Measurements from ENCODE around the gene LMX1B. TPM values are rescaled to one million over a fixed set of nuclear protein-coding genes. Genes with fewer than 3 reads are reported as not detected.

LMX1B gene
- total RNA-seq, 1 experiment from 2014 or later: not detected

DNA sequence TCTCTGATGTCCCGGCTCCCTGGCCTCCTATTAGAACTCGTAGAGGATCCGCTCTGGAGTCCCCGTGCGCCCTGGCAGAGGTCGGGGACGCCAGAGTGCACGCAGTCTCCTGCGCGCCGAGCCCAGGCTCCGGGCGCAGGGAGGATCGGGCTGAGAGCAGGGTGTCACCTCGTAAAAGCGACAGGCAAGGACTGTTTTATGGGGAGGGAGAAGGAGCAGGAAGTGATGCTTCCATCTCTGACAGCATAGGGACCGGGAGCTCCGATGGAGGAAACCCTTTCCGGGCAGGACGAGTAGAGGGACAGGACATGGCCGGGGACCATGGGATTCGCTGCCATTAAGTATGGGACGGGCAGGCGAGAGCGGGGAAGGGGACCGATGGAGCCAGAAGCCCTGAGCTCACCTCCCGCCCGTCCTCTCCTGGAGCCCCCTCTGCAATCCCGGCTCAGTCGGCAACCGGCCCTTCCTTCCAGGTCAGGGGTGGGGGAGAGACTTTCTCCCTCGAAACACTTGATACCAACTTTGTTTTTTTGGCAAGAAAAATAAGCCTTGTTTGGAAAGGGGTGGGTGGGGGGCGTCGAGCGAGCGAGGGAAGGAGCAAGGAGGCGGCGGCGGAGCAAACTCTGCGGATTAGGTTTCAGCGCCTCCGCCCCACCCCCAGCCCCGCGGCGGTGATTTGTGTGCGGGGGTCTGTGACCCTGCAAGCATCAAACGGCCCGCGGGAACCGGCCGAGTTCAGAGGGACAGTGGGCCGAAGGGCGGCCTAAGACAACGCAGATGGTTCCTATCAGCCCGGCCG lies 12.6 kb downstream of the LMX1B start:
- H3K4me3 ChIP-seq (ENCODE audit: low read depth, low read length, poor library complexity, severe bottlenecking): peak overlapping the region; percentile 15
- peaks cover 98% of the 10 kb centered on the region for H3K27me3 ChIP-seq (replicated peaks; ENCODE audit: insufficient read depth, low read depth, low read length, poor library complexity)
- ChIA-PET CTCF (interaction anchor here (0.5 kb wide), 1 partner anchor 75 kb away, joined by 4 read pairs; no protein-coding TSS in a partner anchor), POLR2A (ENCODE audit: low non-redundant PET) (no interaction called here)
- no peaks in the 10 kb centered on the region for H3K36me3 ChIP-seq (ENCODE audit: insufficient read depth, low read length, poor library complexity, severe bottlenecking)
- peak; percentile 27 for DNase-seq (ENCODE audit: low spot score)
- no peak overlapping the region for H3K27ac ChIP-seq (ENCODE audit: low read depth, low read length, poor library complexity, severe bottlenecking)
- no TSS peak for BruUV-seq (replicated peaks)
- intact Hi-C loops (cut with micrococcal nuclease; ENCODE audit: unreplicated experiment): no loop called here
- H3K9me3 ChIP-seq (ENCODE audit: low read depth, low read length, poor library complexity, severe bottlenecking): no peaks in the 10 kb centered on the region
- TF ChIP-seq, protein P1, sequence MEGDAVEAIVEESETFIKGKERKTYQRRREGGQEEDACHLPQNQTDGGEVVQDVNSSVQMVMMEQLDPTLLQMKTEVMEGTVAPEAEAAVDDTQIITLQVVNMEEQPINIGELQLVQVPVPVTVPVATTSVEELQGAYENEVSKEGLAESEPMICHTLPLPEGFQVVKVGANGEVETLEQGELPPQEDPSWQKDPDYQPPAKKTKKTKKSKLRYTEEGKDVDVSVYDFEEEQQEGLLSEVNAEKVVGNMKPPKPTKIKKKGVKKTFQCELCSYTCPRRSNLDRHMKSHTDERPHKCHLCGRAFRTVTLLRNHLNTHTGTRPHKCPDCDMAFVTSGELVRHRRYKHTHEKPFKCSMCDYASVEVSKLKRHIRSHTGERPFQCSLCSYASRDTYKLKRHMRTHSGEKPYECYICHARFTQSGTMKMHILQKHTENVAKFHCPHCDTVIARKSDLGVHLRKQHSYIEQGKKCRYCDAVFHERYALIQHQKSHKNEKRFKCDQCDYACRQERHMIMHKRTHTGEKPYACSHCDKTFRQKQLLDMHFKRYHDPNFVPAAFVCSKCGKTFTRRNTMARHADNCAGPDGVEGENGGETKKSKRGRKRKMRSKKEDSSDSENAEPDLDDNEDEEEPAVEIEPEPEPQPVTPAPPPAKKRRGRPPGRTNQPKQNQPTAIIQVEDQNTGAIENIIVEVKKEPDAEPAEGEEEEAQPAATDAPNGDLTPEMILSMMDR (conservative IDR thresholded peaks at IDR 0.05; ENCODE audit: low read depth, low read length): no peak
- TF ChIP-seq EZH2 (IDR thresholded peaks at IDR 0.05; ENCODE audit: borderline replicate concordance, low read depth, low read length, poor library complexity, severe bottlenecking): peak; percentile 68
- H3K4me1 ChIP-seq (ENCODE audit: insufficient read depth, low read length, poor library complexity, severe bottlenecking): peaks cover 12% of the 10 kb centered on the region

DNA sequence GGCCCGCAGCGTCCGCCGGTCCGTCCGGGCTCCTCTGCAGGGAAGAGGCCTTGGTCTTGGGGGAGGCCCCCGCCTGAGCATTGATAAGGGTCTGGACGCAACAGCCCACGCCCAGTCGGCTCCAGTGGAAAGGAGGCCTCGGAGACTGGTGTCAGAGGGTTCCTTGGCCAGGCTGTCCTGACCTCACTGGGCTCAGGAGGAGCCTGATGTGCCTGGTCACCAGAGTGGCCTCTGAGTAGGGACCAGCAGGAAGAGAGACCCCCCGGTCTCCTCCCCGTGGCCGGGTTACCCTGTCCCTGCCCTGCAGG lies 13.2 kb downstream of the LMX1B start:
- POLR2A ChIA-PET (ENCODE audit: low non-redundant PET): no interaction called here
- intact Hi-C loops (cut with micrococcal nuclease; ENCODE audit: unreplicated experiment): no loop called here

GRCh38 chr9:126628146-126628545 lies 14.4 kb downstream of the LMX1B start:
- Histone ChIP-seq H3K4me1 (ENCODE audit: insufficient read depth, low read length, poor library complexity, severe bottlenecking) (peaks cover 12% of the 10 kb centered on the region), H3K36me3 (ENCODE audit: insufficient read depth, low read length, poor library complexity, severe bottlenecking) (no peaks in the 10 kb centered on the region), H3K27ac (ENCODE audit: low read depth, low read length, poor library complexity, severe bottlenecking) (no peak overlapping the region), H3K27me3 (replicated peaks; ENCODE audit: insufficient read depth, low read depth, low read length, poor library complexity) (peaks cover 97% of the 10 kb centered on the region), H3K9me3 (ENCODE audit: low read depth, low read length, poor library complexity, severe bottlenecking) (no peaks in the 10 kb centered on the region), H3K4me3 (ENCODE audit: low read depth, low read length, poor library complexity, severe bottlenecking) (no peak overlapping the region)
- ChIA-PET POLR2A (ENCODE audit: low non-redundant PET) (no interaction called here), CTCF (no interaction called here)
- BruUV-seq (replicated peaks): no TSS peak
- intact Hi-C loops (cut with micrococcal nuclease; ENCODE audit: unreplicated experiment): no loop called here
- DNase-seq (ENCODE audit: low spot score): no peak
- TF ChIP-seq, protein P1 (conservative IDR thresholded peaks at IDR 0.05; ENCODE audit: low read depth, low read length): no peak
- TF ChIP-seq EZH2 (IDR thresholded peaks at IDR 0.05; ENCODE audit: borderline replicate concordance, low read depth, low read length, poor library complexity, severe bottlenecking): no peak

More for the DNA sequence above, 13.2 kb downstream of the LMX1B start:
- Histone ChIP-seq H3K4me1 (ENCODE audit: insufficient read depth, low read length, poor library complexity, severe bottlenecking) (peaks cover 12% of the 10 kb centered on the region), H3K27me3 (replicated peaks; ENCODE audit: insufficient read depth, low read depth, low read length, poor library complexity) (peaks cover 98% of the 10 kb centered on the region), H3K9me3 (ENCODE audit: low read depth, low read length, poor library complexity, severe bottlenecking) (no peaks in the 10 kb centered on the region), H3K27ac (ENCODE audit: low read depth, low read length, poor library complexity, severe bottlenecking) (no peak overlapping the region), H3K4me3 (ENCODE audit: low read depth, low read length, poor library complexity, severe bottlenecking) (no peak overlapping the region), H3K36me3 (ENCODE audit: insufficient read depth, low read length, poor library complexity, severe bottlenecking) (no peaks in the 10 kb centered on the region)
- CTCF ChIA-PET: no interaction called here
- no peak for DNase-seq (ENCODE audit: low spot score)
- no TSS peak for BruUV-seq (replicated peaks)
- TF ChIP-seq, protein P1 (conservative IDR thresholded peaks at IDR 0.05; ENCODE audit: low read depth, low read length): no peak
- no peak for TF ChIP-seq EZH2 (IDR thresholded peaks at IDR 0.05; ENCODE audit: borderline replicate concordance, low read depth, low read length, poor library complexity, severe bottlenecking)
